Measurements from ENCODE around the gene CLDND1. TPM values are rescaled to one million over a fixed set of nuclear protein-coding genes. Genes with fewer than 3 reads are reported as not detected.

CLDND1 gene
- total and polyA plus RNA-seq, 10 of the 15 experiments (the other 5 are each of a cell fraction or from before 2014, with no cell fraction given), result 97.8 to 225 (median 152) TPM

- H3K27ac ChIP-seq (ENCODE audit: control insufficient read depth, insufficient read depth), result no peak overlapping the region
- SMC1A ChIA-PET (ENCODE audit: uncharacterized antibody, unreplicated experiment), result interaction anchor here (1.0 to 2.0 kb wide), 7 partner anchors 12 to 370 kb away, joined by 3 to 10 read pairs (median 3); partner anchors contain the start of genes CLDND1 and OR5K1
- H3K36me3 ChIP-seq (ENCODE audit: control insufficient read depth in 2 of 2, insufficient read depth in 2 of 2, low read length in 1 of 2), result no peaks in the 10 kb centered on the region
- peak overlapping the region; percentile 21; the same call in 1 of the 2 replicates for H2AFZ ChIP-seq (ENCODE audit: control insufficient read depth, low read depth, low read length)
- no peak overlapping the region for H3K4me2 ChIP-seq (ENCODE audit: control insufficient read depth, insufficient read depth)
- DNase-seq (ENCODE audit: low read depth, low spot score), result no peak
- TF ChIP-seq TCF12 (IDR thresholded peaks at IDR 0.05; ENCODE audit: low read depth, low read length) (peak; percentile 45; the same call in 1 of the 2 replicates), RELB (IDR thresholded peaks at IDR 0.05; ENCODE audit: low read depth) (no peak), SMC3 (IDR thresholded peaks at IDR 0.05; ENCODE audit: borderline replicate concordance, low read length) (no peak), SIX5 (IDR thresholded peaks at IDR 0.05; ENCODE audit: low read depth, low read length, severe bottlenecking) (no peak), ZNF24 (IDR thresholded peaks at IDR 0.05) (no peak), CUX1 (IDR thresholded peaks at IDR 0.05; ENCODE audit: insufficient replicate concordance, low read depth, low read length) (no peak)
- H3K79me2 ChIP-seq (ENCODE audit: control insufficient read depth, insufficient read depth, low read length), result no peaks in the 10 kb centered on the region
- no peak; the same call in 2 of the 3 replicates for ATAC-seq
- intact Hi-C loops (cut with micrococcal nuclease; ENCODE audit: unreplicated experiment) (no loop called here), in situ Hi-C loops (cut with MboI) (no loop called here)
- no peak overlapping the region for H3K4me3 ChIP-seq
- BruUV-seq (replicated peaks), result no TSS peak
- RAD21 ChIA-PET (ENCODE audit: unreplicated experiment), result no interaction called here
- no peaks in the 10 kb centered on the region for H4K20me1 ChIP-seq (ENCODE audit: control insufficient read depth, insufficient read depth)
- FAIRE-seq, result no peak
- H3K4me1 ChIP-seq (ENCODE audit: control insufficient read depth, insufficient read depth, low read length), result no peaks in the 10 kb centered on the region
- WGBS (ENCODE audit: insufficient coverage, insufficient replicate concordance, low lambda C conversion rate, missing lambda C conversion rate), result 30% methylated on average over 3 of the region's 3 CpGs
- no peak overlapping the region for H3K9ac ChIP-seq (ENCODE audit: control insufficient read depth, insufficient read depth, low read length)
- CTCF ChIA-PET, result interaction anchor here (0.6 to 1.1 kb wide), 2 partner anchors 18 to 90 kb away, joined by 3 read pairs; no protein-coding TSS in a partner anchor
- POLR2A ChIA-PET, result no interaction called here
- H3K9me3 ChIP-seq (replicated peaks; ENCODE audit: control insufficient read depth, insufficient read depth, low read length), result peaks cover 2% of the 10 kb centered on the region; the same call in 2 of the 3 replicates
- no peaks in the 10 kb centered on the region for H3K27me3 ChIP-seq (replicated peaks in 1 of 2; ENCODE audit: control insufficient read depth in 2 of 2, insufficient read depth in 2 of 2, low read length in 1 of 2)
Measured at GRCh38 chr3:98482717-98483482, 39.8 kb downstream of the CLDND1 start.

Small RNAs within 50 kb of the gene (small RNA-seq; reads per million reads assigned to genes)
- not detected for gene RPL38P4

Other genes starting within 250 kb of the CLDND1 start
Only the 7 nearest of the 8 such genes appear.
- not detected in 2 replicates for gene OR5H2, start 240.4 kb downstream of the CLDND1 start, total RNA-seq (2014; rRNA removed)
- not detected in 2 replicates for gene OR5H2, start 240.4 kb downstream of the CLDND1 start, total RNA-seq (2014; rRNA removed; fragmentation: Illumina TruSeq; extraction: Trizol)
- gene OR5H2, start 240.4 kb downstream of the CLDND1 start, total RNA-seq (2021), result not detected in 2 replicates
- 1.7 and 3.7 TPM in 2 replicates for gene OR5H2, start 240.4 kb downstream of the CLDND1 start, polyA plus RNA-seq (2011; rRNA removed)
- gene OR5H2, start 240.4 kb downstream of the CLDND1 start, polyA plus RNA-seq (2014; fragmentation: Illumina TruSeq; extraction: Trizol), result not detected in 2 replicates
- gene OR5H2, start 240.4 kb downstream of the CLDND1 start, polyA plus RNA-seq (2014; fragmentation: Nextera tagmentation; extraction: Ambion mirVana), result not detected
- not detected in 2 replicates for gene OR5H2, start 240.4 kb downstream of the CLDND1 start, polyA plus RNA-seq (2014; rRNA removed)
- not detected for gene OR5H2, start 240.4 kb downstream of the CLDND1 start, polyA plus RNA-seq (2016; fragmentation: Nextera tagmentation; extraction: Ambion mirVana)
- gene OR5K4, start 169.0 kb downstream of the CLDND1 start, total RNA-seq (2014; rRNA removed), result 0.38 TPM in 1 of 2 replicates, not detected in the other
- not detected in 2 replicates for gene OR5K4, start 169.0 kb downstream of the CLDND1 start, total RNA-seq (2014; rRNA removed; fragmentation: Illumina TruSeq; extraction: Trizol)
- gene OR5K4, start 169.0 kb downstream of the CLDND1 start, total RNA-seq (2021), result not detected in 2 replicates
- gene OR5K4, start 169.0 kb downstream of the CLDND1 start, polyA plus RNA-seq (2011; rRNA removed), result 2.1 and 3.4 TPM in 2 replicates
- not detected in 2 replicates for gene OR5K4, start 169.0 kb downstream of the CLDND1 start, polyA plus RNA-seq (2014; fragmentation: Illumina TruSeq; extraction: Trizol)
- not detected for gene OR5K4, start 169.0 kb downstream of the CLDND1 start, polyA plus RNA-seq (2014; fragmentation: Nextera tagmentation; extraction: Ambion mirVana)
- gene OR5K4, start 169.0 kb downstream of the CLDND1 start, polyA plus RNA-seq (2014; rRNA removed), result not detected in 2 replicates
- not detected for gene OR5K4, start 169.0 kb downstream of the CLDND1 start, polyA plus RNA-seq (2016; fragmentation: Nextera tagmentation; extraction: Ambion mirVana)
- not detected in 2 replicates for gene OR5K3, start 132.2 kb downstream of the CLDND1 start, total RNA-seq (2014; rRNA removed)
- not detected in 2 replicates for gene OR5K3, start 132.2 kb downstream of the CLDND1 start, total RNA-seq (2014; rRNA removed; fragmentation: Illumina TruSeq; extraction: Trizol)
- not detected in 2 replicates for gene OR5K3, start 132.2 kb downstream of the CLDND1 start, total RNA-seq (2021)
- gene OR5K3, start 132.2 kb downstream of the CLDND1 start, polyA plus RNA-seq (2011; rRNA removed), result 1.6 and 3.0 TPM in 2 replicates
- gene OR5K3, start 132.2 kb downstream of the CLDND1 start, polyA plus RNA-seq (2014; fragmentation: Illumina TruSeq; extraction: Trizol), result not detected in 2 replicates
- not detected for gene OR5K3, start 132.2 kb downstream of the CLDND1 start, polyA plus RNA-seq (2014; fragmentation: Nextera tagmentation; extraction: Ambion mirVana)
- not detected in 2 replicates for gene OR5K3, start 132.2 kb downstream of the CLDND1 start, polyA plus RNA-seq (2014; rRNA removed)
- gene OR5K3, start 132.2 kb downstream of the CLDND1 start, polyA plus RNA-seq (2016; fragmentation: Nextera tagmentation; extraction: Ambion mirVana), result not detected
- gene OR5K1, start 59.7 kb downstream of the CLDND1 start, total RNA-seq (2014; rRNA removed), result not detected in 2 replicates
- gene OR5K1, start 59.7 kb downstream of the CLDND1 start, total RNA-seq (2014; rRNA removed; fragmentation: Illumina TruSeq; extraction: Trizol), result not detected in 2 replicates
- not detected in 2 replicates for gene OR5K1, start 59.7 kb downstream of the CLDND1 start, total RNA-seq (2021)
- gene OR5K1, start 59.7 kb downstream of the CLDND1 start, polyA plus RNA-seq (2011; rRNA removed), result 0.50 and 1.2 TPM in 2 replicates
- gene OR5K1, start 59.7 kb downstream of the CLDND1 start, polyA plus RNA-seq (2014; fragmentation: Illumina TruSeq; extraction: Trizol), result not detected in 2 replicates
- not detected for gene OR5K1, start 59.7 kb downstream of the CLDND1 start, polyA plus RNA-seq (2014; fragmentation: Nextera tagmentation; extraction: Ambion mirVana)
- gene OR5K1, start 59.7 kb downstream of the CLDND1 start, polyA plus RNA-seq (2014; rRNA removed), result not detected in 2 replicates
- gene OR5K1, start 59.7 kb downstream of the CLDND1 start, polyA plus RNA-seq (2016; fragmentation: Nextera tagmentation; extraction: Ambion mirVana), result not detected
- not detected in 2 replicates for gene OR5K2, start 25.2 kb downstream of the CLDND1 start, total RNA-seq (2014; rRNA removed)
- not detected in 2 replicates for gene OR5K2, start 25.2 kb downstream of the CLDND1 start, total RNA-seq (2014; rRNA removed; fragmentation: Illumina TruSeq; extraction: Trizol)
- not detected in 2 replicates for gene OR5K2, start 25.2 kb downstream of the CLDND1 start, total RNA-seq (2021)
- 0.12 and 0.14 TPM in 2 replicates for gene OR5K2, start 25.2 kb downstream of the CLDND1 start, polyA plus RNA-seq (2011; rRNA removed)
- not detected in 2 replicates for gene OR5K2, start 25.2 kb downstream of the CLDND1 start, polyA plus RNA-seq (2014; fragmentation: Illumina TruSeq; extraction: Trizol)
- not detected for gene OR5K2, start 25.2 kb downstream of the CLDND1 start, polyA plus RNA-seq (2014; fragmentation: Nextera tagmentation; extraction: Ambion mirVana)
- not detected in 2 replicates for gene OR5K2, start 25.2 kb downstream of the CLDND1 start, polyA plus RNA-seq (2014; rRNA removed)
- gene OR5K2, start 25.2 kb downstream of the CLDND1 start, polyA plus RNA-seq (2016; fragmentation: Nextera tagmentation; extraction: Ambion mirVana), result not detected
- 150 and 170 TPM in 2 replicates for gene GPR15, start 9.1 kb upstream of the CLDND1 start, total RNA-seq (2014; rRNA removed)
- 118 and 119 TPM in 2 replicates for gene GPR15, start 9.1 kb upstream of the CLDND1 start, total RNA-seq (2014; rRNA removed; fragmentation: Illumina TruSeq; extraction: Trizol)
- gene GPR15, start 9.1 kb upstream of the CLDND1 start, total RNA-seq (2021), result 105 TPM in 2 replicates
- 68.3 and 87.9 TPM in 2 replicates for gene GPR15, start 9.1 kb upstream of the CLDND1 start, polyA plus RNA-seq (2011; rRNA removed)
- gene GPR15, start 9.1 kb upstream of the CLDND1 start, polyA plus RNA-seq (2014; fragmentation: Illumina TruSeq; extraction: Trizol), result 113 and 116 TPM in 2 replicates
- 100 to 1,000 TPM in 1 of 2 experiments, 10 to 100 TPM in 1; 70.7 to 145 TPM for gene GPR15, start 9.1 kb upstream of the CLDND1 start, polyA plus RNA-seq (2014; fragmentation: Nextera tagmentation; extraction: Ambion mirVana)
- gene GPR15, start 9.1 kb upstream of the CLDND1 start, polyA plus RNA-seq (2014; rRNA removed), result 82.7 and 83.9 TPM in 2 replicates
- gene GPR15, start 9.1 kb upstream of the CLDND1 start, polyA plus RNA-seq (2016; fragmentation: Nextera tagmentation; extraction: Ambion mirVana), result 100 to 1,000 TPM; 146 to 150 TPM
- gene CPOX, start 70.7 kb upstream of the CLDND1 start, total RNA-seq (2014; rRNA removed), result 71.8 and 75.9 TPM in 2 replicates
- 51.0 and 53.2 TPM in 2 replicates for gene CPOX, start 70.7 kb upstream of the CLDND1 start, total RNA-seq (2014; rRNA removed; fragmentation: Illumina TruSeq; extraction: Trizol)
- 69.4 and 72.6 TPM in 2 replicates for gene CPOX, start 70.7 kb upstream of the CLDND1 start, total RNA-seq (2021)
- 65.8 and 67.0 TPM in 2 replicates for gene CPOX, start 70.7 kb upstream of the CLDND1 start, polyA plus RNA-seq (2011; rRNA removed)
- 61.8 and 63.7 TPM in 2 replicates for gene CPOX, start 70.7 kb upstream of the CLDND1 start, polyA plus RNA-seq (2014; fragmentation: Illumina TruSeq; extraction: Trizol)
- gene CPOX, start 70.7 kb upstream of the CLDND1 start, polyA plus RNA-seq (2014; fragmentation: Nextera tagmentation; extraction: Ambion mirVana), result 10 to 100 TPM; 40.7 to 45.8 TPM
- gene CPOX, start 70.7 kb upstream of the CLDND1 start, polyA plus RNA-seq (2014; rRNA removed), result 66.4 and 78.0 TPM in 2 replicates
- 10 to 100 TPM; 63.3 to 67.6 TPM for gene CPOX, start 70.7 kb upstream of the CLDND1 start, polyA plus RNA-seq (2016; fragmentation: Nextera tagmentation; extraction: Ambion mirVana)